Erythroblast (primary cell): Measurements from ENCODE around the gene TAS2R4.

Experiments
- DNase-seq, 2 experiments: peaks; one replicate each; lab custom pipeline; 2025; lab: John Stamatoyannopoulos, UW
- GATA1 ChIP-seq: IDR thresholded peaks from 2 replicates; pipeline ENCODE4 v1.6.1; 2011; ENCODE audit warnings: low read depth, mild to moderate bottlenecking, control low read depth, low read length, moderate library complexity
- POLR2A ChIP-seq: IDR thresholded peaks from 2 replicates; pipeline ENCODE4 v1.6.1; 2011; ENCODE audit warnings: mild to moderate bottlenecking, low read length

TAS2R4 gene, protein sequence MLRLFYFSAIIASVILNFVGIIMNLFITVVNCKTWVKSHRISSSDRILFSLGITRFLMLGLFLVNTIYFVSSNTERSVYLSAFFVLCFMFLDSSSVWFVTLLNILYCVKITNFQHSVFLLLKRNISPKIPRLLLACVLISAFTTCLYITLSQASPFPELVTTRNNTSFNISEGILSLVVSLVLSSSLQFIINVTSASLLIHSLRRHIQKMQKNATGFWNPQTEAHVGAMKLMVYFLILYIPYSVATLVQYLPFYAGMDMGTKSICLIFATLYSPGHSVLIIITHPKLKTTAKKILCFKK

DNA sequence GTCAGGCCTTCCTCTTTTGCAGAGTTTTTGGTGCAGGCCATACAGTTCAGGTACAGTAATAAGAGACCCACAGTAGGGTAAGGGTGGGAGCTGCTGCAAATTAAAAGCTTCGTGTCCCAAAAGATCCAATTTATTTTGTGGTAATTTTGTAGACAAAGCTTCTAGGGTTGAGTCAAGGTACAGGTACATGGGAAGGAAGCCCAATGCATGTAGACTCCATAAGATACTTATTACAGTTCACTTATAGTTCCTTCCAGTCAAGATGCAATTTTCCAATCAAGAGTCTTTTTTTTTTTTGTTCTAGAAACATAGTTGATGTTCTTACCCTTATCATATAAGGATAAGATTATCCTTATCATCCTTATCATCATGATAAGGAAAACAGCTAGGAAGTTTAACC is at the start of gene TAS2R4:
TSS of gene TAS2R4 (plus strand) at position 301 of the 400 bp plus-strand sequence. CDS start 1,815 bp downstream, outside the sequence.
- no peak for TF ChIP-seq POLR2A
- no peak for TF ChIP-seq GATA1
- no peak for DNase-seq

DNA sequence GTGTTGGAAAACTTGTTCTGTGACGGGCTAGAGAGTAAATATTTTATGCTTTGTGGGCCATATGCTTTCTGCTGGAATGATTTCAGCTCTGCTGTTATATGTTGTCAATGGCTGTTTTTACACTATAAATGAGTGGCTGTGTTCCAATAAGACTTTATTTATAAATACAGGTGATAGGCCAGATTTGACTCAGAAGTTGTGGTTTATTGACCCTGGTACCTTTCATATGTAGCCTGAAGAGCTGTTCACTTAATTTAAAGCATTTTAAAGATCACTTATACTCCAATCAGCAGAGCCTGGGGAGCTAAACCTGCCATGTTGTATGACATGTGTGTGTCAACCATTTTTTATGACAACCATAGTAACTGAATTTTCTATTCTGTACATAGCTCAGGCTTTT is 47.5 kb upstream of the TAS2R4 start:
- TF ChIP-seq POLR2A (no peak), GATA1 (no peak)
- DNase-seq, result no peak

DNA sequence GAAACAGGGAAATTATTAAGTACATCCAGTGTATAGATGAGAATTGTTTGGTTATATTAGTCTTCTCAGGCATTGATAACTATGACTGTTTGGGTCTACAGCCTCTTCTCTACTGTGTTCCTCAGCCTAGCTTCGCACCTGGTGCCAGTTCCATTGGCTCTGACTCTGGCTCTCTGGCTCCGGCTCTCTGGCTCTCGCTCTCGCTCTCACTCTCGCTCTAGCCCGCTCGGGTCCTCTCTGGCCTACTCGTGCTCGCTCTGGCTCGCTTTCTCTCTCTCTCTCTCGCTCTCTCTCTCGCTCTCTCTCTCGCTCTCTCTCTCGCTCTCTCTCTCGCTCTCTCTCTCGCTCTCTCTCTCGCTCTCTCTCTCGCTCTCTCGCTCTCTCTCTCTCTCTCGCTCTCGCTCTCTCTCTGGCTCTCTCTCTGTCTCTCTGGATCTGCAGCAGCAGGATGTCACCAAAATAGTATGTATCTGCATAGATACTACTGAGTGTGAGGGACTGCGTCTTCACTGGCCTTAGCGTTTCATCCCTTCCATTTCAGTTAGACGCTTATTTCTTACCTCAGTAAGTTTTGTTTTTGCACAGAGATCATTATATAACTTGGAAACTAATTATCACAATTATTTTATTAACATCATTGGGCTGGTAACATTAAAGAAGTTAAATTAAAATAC is 44.9 kb upstream of the TAS2R4 start:
- TF ChIP-seq GATA1 (no peak), POLR2A (no peak)
- no peak for DNase-seq

DNA sequence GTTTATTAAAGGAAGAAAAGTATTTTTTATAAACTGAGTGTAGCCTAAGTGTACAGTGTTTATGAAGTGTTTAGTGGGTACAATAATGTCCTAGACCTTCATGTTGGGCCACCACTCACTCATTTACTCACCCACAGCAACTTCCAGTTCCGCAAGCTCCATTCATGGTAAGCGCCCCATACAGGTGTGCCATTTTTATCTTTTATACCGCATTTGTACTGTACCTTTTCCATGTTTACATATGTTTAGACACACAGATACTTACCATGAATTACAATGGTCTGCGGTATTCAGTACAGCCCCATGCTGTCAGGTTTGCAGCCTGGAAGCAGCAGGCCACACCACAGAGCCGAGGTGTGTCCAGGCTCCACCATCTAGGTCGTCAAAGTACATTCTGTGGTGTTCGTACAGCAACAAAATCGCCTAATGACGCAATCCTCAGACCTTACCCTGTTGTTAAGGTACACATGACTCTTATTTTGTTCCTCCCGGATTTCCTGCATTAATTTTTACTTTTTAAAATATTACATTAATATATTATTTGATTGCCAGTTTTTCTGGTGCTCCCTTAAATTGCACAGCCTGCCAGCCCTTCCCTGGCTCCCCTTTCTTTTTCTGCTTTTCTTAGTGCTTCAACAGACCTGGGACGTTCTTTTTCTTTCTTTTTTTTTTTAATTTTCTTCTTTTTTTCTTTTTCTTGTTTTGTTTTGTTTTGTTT is 39.2 kb upstream of the TAS2R4 start:
- no peak for TF ChIP-seq GATA1
- TF ChIP-seq POLR2A, result no peak
- DNase-seq, result peak; percentile 43 to 51

DNA sequence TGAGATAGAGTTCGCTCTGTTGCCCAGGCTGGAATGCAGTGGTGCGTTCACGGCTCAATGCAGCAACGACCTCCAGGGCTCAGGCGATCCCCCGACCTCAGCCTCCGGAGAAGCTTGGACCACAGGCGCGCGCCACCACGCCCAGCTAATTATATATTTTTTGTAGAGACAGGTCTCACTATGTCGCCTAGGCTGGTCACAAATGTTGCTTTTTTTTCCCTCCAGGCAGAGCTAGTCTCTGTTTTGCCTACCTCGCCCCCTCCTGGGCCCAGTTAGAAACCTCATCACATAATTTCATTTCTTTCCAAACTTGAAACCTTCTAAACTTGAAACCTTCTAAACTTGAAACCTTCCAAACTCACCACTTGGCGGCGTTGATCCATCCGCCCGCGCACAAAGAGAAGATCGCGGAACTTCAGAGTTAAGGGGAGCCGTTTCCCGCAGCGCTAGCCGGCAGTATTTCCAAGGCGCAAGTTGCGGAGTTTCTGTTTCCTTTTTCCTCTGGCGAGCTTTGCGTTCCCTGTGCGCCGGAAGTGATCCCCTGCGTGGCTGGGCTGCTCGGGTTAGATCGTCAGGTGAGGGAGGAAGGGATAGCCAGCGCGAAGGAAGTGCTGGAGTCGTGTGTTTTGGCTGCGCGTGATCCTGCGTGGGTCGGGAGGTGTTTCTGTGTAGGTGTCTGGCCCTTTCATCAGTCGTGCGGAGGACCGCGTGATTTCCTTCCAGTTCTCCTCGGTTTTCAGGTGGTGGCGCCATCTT is 38.5 kb upstream of the TAS2R4 start, which contains the start of gene SSBP1:
TSS of gene SSBP1 (plus strand) at position 523 of the 756 bp plus-strand sequence. CDS start 809 bp downstream, outside the sequence.
- TF ChIP-seq POLR2A (peak; percentile 96), GATA1 (no peak)
- peak; percentile 97 to 98 for DNase-seq

DNA sequence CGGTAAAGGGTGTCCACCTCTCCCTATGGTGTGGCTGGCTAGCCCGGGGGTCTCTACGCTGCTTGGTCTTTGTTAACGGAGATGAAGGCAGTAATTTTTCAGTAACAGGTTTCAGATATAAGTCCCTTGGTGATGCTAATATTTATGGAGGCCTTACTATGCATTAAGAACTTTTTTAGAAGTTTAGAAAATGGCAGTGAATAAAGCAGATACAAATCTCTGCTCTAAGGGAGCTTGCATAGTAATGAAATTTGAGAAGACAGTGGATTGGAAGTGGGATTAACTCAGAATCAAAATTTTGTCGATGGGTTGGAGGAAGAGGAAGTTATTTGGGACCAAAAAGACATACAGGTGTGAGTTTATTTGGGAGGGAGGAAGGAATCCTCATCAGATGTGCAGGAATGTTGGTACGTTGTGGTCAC is 37.9 kb upstream of the TAS2R4 start:
- no peak for DNase-seq
- TF ChIP-seq POLR2A (no peak), GATA1 (no peak)

DNA sequence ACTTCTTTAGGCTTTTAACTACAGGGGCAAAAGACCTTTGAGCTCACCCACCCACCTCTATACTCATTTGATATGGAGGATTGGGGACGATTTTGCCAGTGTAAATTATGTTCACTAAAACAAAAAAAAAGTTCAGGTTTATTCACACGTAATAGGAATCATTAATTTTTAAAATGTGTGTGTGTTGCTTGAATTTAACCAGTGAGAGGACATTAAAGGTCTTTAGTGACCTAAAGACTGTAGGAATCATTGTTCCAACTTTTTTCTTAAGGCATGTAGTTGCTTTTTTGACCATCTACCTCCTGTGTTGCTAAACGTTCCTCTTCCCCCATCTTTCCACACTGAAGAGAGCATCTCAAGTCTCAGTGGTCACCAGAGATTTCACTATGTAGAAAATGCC is 37.2 kb upstream of the TAS2R4 start:
- peak in 1 of 2 experiments; percentile 28 for DNase-seq
- TF ChIP-seq GATA1 (no peak), POLR2A (no peak)

DNA sequence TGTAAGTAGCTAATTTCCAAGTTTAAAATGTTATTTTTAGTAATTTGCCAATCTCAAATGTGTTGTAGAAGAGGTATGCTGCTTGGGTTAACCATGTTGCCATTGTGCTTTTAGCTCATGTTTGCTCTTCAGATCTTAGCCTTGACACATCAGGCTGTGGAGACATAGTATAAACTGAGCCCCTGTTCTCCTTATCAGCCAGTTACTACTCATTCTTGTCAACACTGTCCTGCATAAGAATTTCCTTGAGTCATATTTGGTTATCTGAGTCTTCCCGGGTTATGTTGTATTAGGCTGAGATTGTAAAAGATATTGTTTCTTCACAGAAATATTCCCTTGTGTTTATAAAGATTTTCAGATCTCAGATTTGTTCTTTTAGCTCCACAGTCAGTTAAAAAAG is 34.2 kb upstream of the TAS2R4 start:
- no peak for DNase-seq
- no peak for TF ChIP-seq POLR2A
- no peak for TF ChIP-seq GATA1

DNA sequence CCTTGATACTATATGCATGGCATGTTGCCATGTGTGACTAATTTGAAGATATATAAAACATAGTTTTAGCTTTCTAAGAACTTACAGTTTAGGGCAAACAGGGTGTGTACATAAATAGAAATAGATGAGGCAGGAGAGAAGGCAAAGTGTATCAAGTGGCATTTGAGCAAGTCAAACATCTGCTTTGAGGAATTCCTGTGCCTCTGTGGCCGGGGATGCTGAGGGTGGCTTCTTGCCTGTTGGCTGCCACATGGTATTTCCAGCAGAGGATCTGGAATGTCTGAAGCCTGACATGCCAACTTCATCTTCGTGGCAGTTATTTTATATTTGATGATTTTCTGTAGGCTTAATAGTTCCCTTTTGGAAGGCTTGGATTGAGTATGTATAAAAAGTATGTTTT is 32.3 kb upstream of the TAS2R4 start:
- no peak for DNase-seq

DNA sequence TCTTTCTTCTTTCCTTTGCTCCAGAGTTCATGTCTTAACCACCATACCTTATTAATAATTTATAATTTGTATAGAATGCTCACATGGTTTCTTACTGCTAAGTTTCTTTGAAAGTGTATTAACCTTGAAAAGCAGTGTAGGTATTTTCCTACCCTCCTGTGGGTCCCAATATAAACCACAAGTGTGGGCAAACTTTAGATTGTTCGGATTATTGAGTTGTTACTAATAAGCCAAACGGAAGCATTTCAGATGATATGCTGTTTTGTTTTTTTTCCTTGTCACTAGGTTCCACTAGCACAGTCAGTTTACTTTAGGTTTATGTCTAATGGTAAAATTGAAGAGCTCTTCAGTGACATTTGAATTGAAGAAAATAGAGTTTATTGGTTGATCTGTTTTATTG is 28.1 kb upstream of the TAS2R4 start:
- no peak for DNase-seq
- no peak for TF ChIP-seq POLR2A
- no peak for TF ChIP-seq GATA1

More for the DNA sequence above, 32.3 kb upstream of the TAS2R4 start:
- no peak for TF ChIP-seq POLR2A
- no peak for TF ChIP-seq GATA1

DNA sequence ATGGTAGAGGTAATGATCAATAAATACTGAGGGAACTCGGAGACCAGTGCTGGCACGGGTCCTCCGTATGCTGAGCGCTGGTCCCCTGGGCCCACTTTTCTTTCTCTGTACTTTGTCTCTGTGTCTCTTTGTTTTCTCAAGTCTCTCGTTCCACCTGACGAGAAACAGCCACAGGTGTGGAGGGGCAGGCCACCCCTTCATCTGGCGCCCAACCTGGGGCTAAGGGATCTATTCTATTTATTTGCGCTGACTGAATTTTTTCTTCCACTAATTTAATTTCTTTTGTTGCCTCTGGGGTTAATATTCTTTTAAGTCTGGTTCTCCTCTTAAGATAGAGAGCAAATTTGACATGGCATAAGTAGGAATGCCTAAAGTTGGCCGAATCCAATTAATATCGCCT is 24.6 kb upstream of the TAS2R4 start:
- DNase-seq, result peak; percentile 45 to 58

DNA sequence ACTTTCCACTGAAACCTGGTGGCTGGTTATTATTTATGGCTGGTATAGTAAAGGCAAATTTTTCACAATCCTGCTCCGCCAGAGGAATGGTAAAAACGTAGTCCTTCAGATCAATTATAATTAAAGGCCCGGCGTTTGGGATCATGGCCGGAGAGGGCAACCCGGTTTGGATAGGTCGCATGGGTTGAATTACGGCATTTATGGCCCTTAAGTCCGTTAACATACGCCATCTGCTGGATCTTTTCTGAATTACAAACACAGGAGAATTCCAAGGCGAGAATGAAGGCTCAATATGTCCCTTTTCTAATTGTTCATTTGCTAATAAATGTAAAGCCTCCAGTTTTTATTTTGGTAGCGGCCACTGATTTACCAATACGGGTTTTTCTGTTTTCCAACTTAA is 23.8 kb upstream of the TAS2R4 start:
- TF ChIP-seq POLR2A (no peak), GATA1 (no peak)
- DNase-seq, result peak; percentile 20 to 42

DNA sequence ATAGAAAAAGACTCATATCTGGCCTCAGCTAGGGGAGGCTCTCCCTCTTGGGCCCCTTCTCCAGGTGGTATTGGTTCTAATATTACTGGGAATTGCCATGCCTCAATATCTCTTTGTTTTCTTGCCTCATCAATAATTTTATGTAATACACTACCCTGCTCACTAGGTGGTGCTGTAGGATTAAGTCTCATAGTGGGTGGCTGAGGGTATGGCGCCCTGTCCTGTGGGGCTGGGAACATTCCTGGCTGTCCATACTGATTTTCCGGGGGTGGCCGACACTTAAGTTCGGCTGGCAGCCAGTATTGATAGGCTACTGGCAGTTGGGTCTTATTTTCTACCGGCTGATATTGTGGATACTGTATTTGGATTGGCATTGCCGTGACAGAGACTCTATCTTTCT is 21.5 kb upstream of the TAS2R4 start:
- peak; percentile 40 to 63 for DNase-seq
- TF ChIP-seq POLR2A (no peak), GATA1 (no peak)
